ENCODE data around the gene ZNHIT1.

DNA sequence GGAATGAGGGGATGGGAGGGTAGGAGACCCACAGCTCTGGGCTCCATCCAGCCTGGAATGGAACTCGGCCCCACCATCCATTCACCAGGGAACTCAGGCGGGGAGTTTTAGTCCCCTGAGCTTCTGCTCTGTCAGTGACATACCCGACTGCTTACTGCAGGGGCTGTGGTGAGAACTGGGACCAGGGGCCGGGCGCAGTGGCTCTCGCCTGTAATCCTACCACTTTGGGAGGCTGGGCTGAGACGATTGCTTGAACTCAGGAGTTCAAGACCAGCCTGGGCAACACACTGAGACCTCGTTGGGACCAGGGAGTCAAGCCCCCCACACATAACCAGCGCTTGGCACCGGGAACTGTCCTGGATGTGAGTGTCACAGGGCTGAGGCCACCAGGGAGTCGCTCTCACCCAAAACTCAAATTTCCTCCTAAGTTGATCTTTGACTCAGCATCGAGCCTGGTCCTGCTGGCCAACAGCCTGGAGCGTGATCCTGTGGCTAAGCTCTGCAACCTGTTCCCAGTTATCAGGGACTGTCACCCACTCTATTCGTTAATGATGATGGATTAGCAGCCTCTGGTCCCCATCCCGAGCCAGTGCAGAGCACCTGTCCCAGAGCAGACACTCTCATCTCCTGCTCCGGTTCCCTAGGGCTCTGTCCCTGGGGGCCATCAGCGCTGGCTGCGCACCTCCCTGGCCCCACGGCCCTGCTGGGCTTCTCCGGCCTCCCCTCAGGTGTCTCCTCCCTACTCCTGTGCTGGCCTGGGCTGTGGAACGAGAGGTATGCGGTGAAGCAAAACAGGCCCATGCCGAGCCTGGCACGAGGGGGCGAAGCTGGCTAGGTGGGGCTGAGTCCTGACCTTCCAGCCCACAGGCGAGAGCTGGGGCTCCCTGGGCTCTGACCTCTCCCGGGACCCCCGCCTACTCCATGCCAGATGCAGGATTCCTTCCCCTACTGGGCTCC is 20.5 kb downstream of the ZNHIT1 start:
- TF ChIP-seq, protein P1, sequence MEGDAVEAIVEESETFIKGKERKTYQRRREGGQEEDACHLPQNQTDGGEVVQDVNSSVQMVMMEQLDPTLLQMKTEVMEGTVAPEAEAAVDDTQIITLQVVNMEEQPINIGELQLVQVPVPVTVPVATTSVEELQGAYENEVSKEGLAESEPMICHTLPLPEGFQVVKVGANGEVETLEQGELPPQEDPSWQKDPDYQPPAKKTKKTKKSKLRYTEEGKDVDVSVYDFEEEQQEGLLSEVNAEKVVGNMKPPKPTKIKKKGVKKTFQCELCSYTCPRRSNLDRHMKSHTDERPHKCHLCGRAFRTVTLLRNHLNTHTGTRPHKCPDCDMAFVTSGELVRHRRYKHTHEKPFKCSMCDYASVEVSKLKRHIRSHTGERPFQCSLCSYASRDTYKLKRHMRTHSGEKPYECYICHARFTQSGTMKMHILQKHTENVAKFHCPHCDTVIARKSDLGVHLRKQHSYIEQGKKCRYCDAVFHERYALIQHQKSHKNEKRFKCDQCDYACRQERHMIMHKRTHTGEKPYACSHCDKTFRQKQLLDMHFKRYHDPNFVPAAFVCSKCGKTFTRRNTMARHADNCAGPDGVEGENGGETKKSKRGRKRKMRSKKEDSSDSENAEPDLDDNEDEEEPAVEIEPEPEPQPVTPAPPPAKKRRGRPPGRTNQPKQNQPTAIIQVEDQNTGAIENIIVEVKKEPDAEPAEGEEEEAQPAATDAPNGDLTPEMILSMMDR (IDR thresholded peaks at IDR 0.05) = no peak
- TF ChIP-seq EZH2 (IDR thresholded peaks at IDR 0.05) = no peak
